ENCODE data around the gene NAA25. TPM values are rescaled to one million over a fixed set of nuclear protein-coding genes. Genes with fewer than 3 reads are reported as not detected.

The NAA25 gene
- total RNA-seq, 4 donors from 2014 or later, result 22.4 to 37.1 (median 24.7) TPM

GRCh38 chr12:112133418-112133817, 24.8 kb upstream of the NAA25 start:
- Histone ChIP-seq H3K36me3 (peaks cover 9 to 25% of the 10 kb centered on the region in 2 donors), H3K27ac (no peak overlapping the region), H3K4me1 (peaks cover 12 to 20% of the 10 kb centered on the region in 2 donors), H3K9me3 (no peaks in the 10 kb centered on the region), H3K27me3 (no peaks in the 10 kb centered on the region), H3K4me3 (replicated peaks in 1 of 3) (no peak overlapping the region)
- DNase-seq, result no peak
- 91 to 97% methylated on average over 5 of the region's 5 CpGs for WGBS, 2 donors
- intact Hi-C loops (cut with DNase I), result no loop called here
- TF ChIP-seq, protein P1, sequence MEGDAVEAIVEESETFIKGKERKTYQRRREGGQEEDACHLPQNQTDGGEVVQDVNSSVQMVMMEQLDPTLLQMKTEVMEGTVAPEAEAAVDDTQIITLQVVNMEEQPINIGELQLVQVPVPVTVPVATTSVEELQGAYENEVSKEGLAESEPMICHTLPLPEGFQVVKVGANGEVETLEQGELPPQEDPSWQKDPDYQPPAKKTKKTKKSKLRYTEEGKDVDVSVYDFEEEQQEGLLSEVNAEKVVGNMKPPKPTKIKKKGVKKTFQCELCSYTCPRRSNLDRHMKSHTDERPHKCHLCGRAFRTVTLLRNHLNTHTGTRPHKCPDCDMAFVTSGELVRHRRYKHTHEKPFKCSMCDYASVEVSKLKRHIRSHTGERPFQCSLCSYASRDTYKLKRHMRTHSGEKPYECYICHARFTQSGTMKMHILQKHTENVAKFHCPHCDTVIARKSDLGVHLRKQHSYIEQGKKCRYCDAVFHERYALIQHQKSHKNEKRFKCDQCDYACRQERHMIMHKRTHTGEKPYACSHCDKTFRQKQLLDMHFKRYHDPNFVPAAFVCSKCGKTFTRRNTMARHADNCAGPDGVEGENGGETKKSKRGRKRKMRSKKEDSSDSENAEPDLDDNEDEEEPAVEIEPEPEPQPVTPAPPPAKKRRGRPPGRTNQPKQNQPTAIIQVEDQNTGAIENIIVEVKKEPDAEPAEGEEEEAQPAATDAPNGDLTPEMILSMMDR (IDR thresholded peaks at IDR 0.05), result no peak
- TF ChIP-seq POLR2A (IDR thresholded peaks at IDR 0.05), result no peak

DNA sequence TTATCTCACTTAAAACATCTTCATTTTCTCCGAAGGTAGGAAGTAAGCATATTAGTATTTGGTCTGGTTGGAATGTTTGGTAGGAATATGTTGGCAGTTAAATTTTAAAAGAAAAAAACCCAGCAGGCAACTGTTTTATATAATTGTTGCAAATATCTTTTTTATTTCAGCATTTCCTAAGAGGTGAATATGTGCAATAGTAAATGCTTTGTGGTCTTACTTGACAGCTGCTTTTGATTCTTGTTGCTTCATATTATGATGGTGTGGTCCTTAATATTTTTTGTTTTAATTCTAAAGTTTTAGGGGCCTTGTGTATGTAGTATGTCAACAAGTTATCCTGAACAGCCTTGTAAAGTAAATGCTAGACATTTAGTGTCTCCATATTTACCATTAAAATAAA, 23.1 kb upstream of the NAA25 start:
- WGBS, 2 donors, result 75 to 88% methylated on average over 1 of the region's 1 CpG
- H3K9me3 ChIP-seq, result no peaks in the 10 kb centered on the region
- intact Hi-C loops (cut with DNase I), result no loop called here
- H3K36me3 ChIP-seq, result peaks cover 9 to 16% of the 10 kb centered on the region in 2 donors
- peak overlapping the region in 1 of 3 donors; percentile 70 for H3K27ac ChIP-seq
- peaks cover 13 to 33% of the 10 kb centered on the region in 2 donors for H3K4me1 ChIP-seq
- no peaks in the 10 kb centered on the region for H3K27me3 ChIP-seq
- no peak for DNase-seq
- H3K4me3 ChIP-seq (replicated peaks in 1 of 3), result no peak overlapping the region
- TF ChIP-seq POLR2A (IDR thresholded peaks at IDR 0.05), result no peak
- TF ChIP-seq, protein P1 (IDR thresholded peaks at IDR 0.05), result no peak

GRCh38 chr12:112130441-112130998, 21.9 kb upstream of the NAA25 start:
- H3K4me1 ChIP-seq, result peaks cover 20 to 40% of the 10 kb centered on the region in 2 donors
- H3K27me3 ChIP-seq, result no peaks in the 10 kb centered on the region
- H3K36me3 ChIP-seq, result peaks cover 8 to 9% of the 10 kb centered on the region in 2 donors
- 52 to 55% methylated on average over 2 of the region's 2 CpGs for WGBS, 2 donors
- intact Hi-C loops (cut with DNase I), result no loop called here
- DNase-seq, result no peak
- no peak overlapping the region for H3K4me3 ChIP-seq (replicated peaks in 1 of 3)
- no peaks in the 10 kb centered on the region for H3K9me3 ChIP-seq
- H3K27ac ChIP-seq, result peak overlapping the region; percentile 20 to 70 (median 39)
- no peak for TF ChIP-seq POLR2A (IDR thresholded peaks at IDR 0.05)
- TF ChIP-seq, protein P1 (IDR thresholded peaks at IDR 0.05), result no peak

DNA sequence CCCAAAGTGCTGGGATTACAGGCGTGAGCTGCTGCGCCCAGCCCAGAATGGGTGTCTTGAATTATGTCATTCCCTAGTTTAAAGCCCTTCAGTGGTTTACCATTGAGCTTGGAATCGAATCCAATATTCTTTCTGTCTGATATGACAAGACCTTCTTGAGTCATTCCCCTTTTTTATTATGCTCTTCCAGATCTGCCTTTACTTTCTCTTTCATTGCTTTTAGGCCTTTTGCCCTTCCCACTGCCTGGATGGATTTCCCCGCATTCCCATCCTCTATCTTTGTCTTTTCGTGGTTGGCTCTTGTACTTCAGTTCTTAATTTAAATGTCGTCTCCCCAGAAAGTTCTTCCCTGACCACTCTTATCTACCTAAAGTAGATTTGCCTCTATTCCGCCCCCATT, 18.3 kb upstream of the NAA25 start:
- Histone ChIP-seq H3K36me3 (no peaks in the 10 kb centered on the region), H3K4me1 (peaks cover 21 to 45% of the 10 kb centered on the region in 2 donors), H3K27me3 (no peaks in the 10 kb centered on the region), H3K9me3 (no peaks in the 10 kb centered on the region), H3K4me3 (replicated peaks in 1 of 3) (no peak overlapping the region), H3K27ac (no peak overlapping the region)
- TF ChIP-seq, protein P1 (IDR thresholded peaks at IDR 0.05), result no peak
- no peak for TF ChIP-seq POLR2A (IDR thresholded peaks at IDR 0.05)
- 90 to 93% methylated on average over 7 of the region's 7 CpGs for WGBS, 2 donors
- intact Hi-C loops (cut with DNase I), result no loop called here
- DNase-seq, result no peak

- H3K4me3 ChIP-seq (replicated peaks in 1 of 3), result peak overlapping the region; percentile 55 to 97 (median 76)
- H3K27me3 ChIP-seq, result no peaks in the 10 kb centered on the region
- TF ChIP-seq, protein P1 (IDR thresholded peaks at IDR 0.05), result no peak
- no peak for TF ChIP-seq POLR2A (IDR thresholded peaks at IDR 0.05)
- DNase-seq, result no peak
- no peaks in the 10 kb centered on the region for H3K9me3 ChIP-seq
- H3K4me1 ChIP-seq, result peaks cover 23 to 44% of the 10 kb centered on the region in 2 donors
- no peaks in the 10 kb centered on the region for H3K36me3 ChIP-seq
- intact Hi-C loops (cut with DNase I), result no loop called here
- 1 to 2% methylated on average over 22 to 23 of the region's 25 CpGs for WGBS, 2 donors
- H3K27ac ChIP-seq, result peak overlapping the region; percentile 69 to 85 (median 77)
Measured at GRCh38 chr12:112126000-112126438, 17.4 kb upstream of the NAA25 start.
